ENCODE results near the gene UPP1. TPM values are rescaled to one million over a fixed set of nuclear protein-coding genes. Genes with fewer than 3 reads are reported as not detected.

UPP1 gene
- total and polyA plus RNA-seq, 2 of the 13 experiments (the other 11 are each of a cell fraction or from before 2014, with no cell fraction given): 5.7 to 9.8 TPM

DNA sequence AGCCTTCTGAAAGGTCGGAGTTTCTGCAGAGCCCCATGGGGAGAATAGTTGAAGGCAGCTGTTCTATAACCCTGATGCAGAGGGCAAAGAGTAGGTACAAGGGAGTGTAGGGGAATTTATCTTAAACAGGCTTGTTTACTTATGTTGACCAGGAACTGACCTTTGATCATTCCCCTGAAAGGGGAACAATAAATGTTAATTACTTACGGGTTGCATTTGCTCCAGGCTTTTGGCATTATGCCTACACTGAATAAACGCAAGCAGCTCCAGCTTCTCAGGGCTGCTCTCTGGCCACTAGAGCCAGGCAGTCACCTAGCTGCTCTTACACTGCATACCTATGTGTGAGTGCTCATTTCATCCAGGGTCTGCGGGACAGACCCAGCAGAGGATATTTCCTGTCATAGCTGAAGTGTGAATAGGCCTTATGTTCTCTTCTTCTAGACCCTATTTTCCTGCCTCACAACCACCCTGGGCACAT lies 55.3 kb downstream of the UPP1 start (continued):
- TF ChIP-seq, protein P1, sequence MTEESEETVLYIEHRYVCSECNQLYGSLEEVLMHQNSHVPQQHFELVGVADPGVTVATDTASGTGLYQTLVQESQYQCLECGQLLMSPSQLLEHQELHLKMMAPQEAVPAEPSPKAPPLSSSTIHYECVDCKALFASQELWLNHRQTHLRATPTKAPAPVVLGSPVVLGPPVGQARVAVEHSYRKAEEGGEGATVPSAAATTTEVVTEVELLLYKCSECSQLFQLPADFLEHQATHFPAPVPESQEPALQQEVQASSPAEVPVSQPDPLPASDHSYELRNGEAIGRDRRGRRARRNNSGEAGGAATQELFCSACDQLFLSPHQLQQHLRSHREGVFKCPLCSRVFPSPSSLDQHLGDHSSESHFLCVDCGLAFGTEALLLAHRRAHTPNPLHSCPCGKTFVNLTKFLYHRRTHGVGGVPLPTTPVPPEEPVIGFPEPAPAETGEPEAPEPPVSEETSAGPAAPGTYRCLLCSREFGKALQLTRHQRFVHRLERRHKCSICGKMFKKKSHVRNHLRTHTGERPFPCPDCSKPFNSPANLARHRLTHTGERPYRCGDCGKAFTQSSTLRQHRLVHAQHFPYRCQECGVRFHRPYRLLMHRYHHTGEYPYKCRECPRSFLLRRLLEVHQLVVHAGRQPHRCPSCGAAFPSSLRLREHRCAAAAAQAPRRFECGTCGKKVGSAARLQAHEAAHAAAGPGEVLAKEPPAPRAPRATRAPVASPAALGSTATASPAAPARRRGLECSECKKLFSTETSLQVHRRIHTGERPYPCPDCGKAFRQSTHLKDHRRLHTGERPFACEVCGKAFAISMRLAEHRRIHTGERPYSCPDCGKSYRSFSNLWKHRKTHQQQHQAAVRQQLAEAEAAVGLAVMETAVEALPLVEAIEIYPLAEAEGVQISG (CRISPR knock-in tag; IDR thresholded peaks at IDR 0.05): peak; percentile 64; the same call in 1 of the 2 replicates
- TF ChIP-seq ZNF432 (CRISPR knock-in tag; IDR thresholded peaks at IDR 0.05; ENCODE audit: borderline replicate concordance) (no peak), ZKSCAN8 (CRISPR knock-in tag; IDR thresholded peaks at IDR 0.05; ENCODE audit: borderline replicate concordance) (peak; percentile 59; the same call in 1 of the 2 replicates), BCL6 (CRISPR knock-in tag; IDR thresholded peaks at IDR 0.05) (peak; percentile 94), PATZ1 (CRISPR knock-in tag; IDR thresholded peaks at IDR 0.05) (0 out of 2 replicates have a peak, but pooled peaks have one; percentile 43), MLXIP (CRISPR knock-in tag; IDR thresholded peaks at IDR 0.05; ENCODE audit: borderline replicate concordance) (no peak), HINFP (CRISPR knock-in tag; IDR thresholded peaks at IDR 0.05; ENCODE audit: low read depth) (peak; percentile 52; the same call in 1 of the 2 replicates), ZNF761 (CRISPR knock-in tag; conservative IDR thresholded peaks at IDR 0.05) (0 out of 2 replicates have a peak, but pooled peaks have one; percentile 22), ZNF766 (CRISPR knock-in tag; IDR thresholded peaks at IDR 0.05; ENCODE audit: borderline replicate concordance) (0 out of 2 replicates have a peak, but pooled peaks have one; percentile 53), ZNF12 (CRISPR knock-in tag; IDR thresholded peaks at IDR 0.05) (peak; percentile 22; the same call in 1 of the 2 replicates), GLI4 (CRISPR knock-in tag; IDR thresholded peaks at IDR 0.05; ENCODE audit: borderline replicate concordance) (no peak), XRCC5 (optimal IDR thresholded peaks at IDR 0.05; ENCODE audit: low read length) (peak; percentile 50)
- TF ChIP-seq, protein P2, sequence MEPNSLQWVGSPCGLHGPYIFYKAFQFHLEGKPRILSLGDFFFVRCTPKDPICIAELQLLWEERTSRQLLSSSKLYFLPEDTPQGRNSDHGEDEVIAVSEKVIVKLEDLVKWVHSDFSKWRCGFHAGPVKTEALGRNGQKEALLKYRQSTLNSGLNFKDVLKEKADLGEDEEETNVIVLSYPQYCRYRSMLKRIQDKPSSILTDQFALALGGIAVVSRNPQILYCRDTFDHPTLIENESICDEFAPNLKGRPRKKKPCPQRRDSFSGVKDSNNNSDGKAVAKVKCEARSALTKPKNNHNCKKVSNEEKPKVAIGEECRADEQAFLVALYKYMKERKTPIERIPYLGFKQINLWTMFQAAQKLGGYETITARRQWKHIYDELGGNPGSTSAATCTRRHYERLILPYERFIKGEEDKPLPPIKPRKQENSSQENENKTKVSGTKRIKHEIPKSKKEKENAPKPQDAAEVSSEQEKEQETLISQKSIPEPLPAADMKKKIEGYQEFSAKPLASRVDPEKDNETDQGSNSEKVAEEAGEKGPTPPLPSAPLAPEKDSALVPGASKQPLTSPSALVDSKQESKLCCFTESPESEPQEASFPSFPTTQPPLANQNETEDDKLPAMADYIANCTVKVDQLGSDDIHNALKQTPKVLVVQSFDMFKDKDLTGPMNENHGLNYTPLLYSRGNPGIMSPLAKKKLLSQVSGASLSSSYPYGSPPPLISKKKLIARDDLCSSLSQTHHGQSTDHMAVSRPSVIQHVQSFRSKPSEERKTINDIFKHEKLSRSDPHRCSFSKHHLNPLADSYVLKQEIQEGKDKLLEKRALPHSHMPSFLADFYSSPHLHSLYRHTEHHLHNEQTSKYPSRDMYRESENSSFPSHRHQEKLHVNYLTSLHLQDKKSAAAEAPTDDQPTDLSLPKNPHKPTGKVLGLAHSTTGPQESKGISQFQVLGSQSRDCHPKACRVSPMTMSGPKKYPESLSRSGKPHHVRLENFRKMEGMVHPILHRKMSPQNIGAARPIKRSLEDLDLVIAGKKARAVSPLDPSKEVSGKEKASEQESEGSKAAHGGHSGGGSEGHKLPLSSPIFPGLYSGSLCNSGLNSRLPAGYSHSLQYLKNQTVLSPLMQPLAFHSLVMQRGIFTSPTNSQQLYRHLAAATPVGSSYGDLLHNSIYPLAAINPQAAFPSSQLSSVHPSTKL (CRISPR knock-in tag; IDR thresholded peaks at IDR 0.05): peak; percentile 97
- TF ChIP-seq, protein P3, sequence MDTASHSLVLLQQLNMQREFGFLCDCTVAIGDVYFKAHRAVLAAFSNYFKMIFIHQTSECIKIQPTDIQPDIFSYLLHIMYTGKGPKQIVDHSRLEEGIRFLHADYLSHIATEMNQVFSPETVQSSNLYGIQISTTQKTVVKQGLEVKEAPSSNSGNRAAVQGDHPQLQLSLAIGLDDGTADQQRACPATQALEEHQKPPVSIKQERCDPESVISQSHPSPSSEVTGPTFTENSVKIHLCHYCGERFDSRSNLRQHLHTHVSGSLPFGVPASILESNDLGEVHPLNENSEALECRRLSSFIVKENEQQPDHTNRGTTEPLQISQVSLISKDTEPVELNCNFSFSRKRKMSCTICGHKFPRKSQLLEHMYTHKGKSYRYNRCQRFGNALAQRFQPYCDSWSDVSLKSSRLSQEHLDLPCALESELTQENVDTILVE (CRISPR knock-in tag; IDR thresholded peaks at IDR 0.05): peak; percentile 68

Measured in HepG2 (cell line).